Subcutaneous adipose tissue (tissue), 4 donors: ENCODE results near the gene PRSS3. TPM values are rescaled to one million over a fixed set of nuclear protein-coding genes. Genes with fewer than 3 reads are reported as not detected.

Source experiments
- total RNA-seq, 4 donors: library from RNA; depleted of rRNA; stranded (reverse); fragments of >200 nt; gene quantifications; one replicate each; pipeline ENCODE4 v1.1.0, GENCODE V29; 2016
- TF ChIP-seq, protein P1 (sequence below): fragments of 450-650 bp; IDR thresholded peaks from one replicate; pipeline ENCODE4 v1.5.1; 2016; ENCODE audit warnings: low read depth, mild to moderate bottlenecking, control low read depth, antibody characterized with exemption, moderate library complexity

Gene PRSS3
- total RNA-seq, 4 donors from 2014 or later = not detected

GRCh38 chr9:33765411-33765810 lies 29.9 kb upstream of the PRSS3 start:
- TF ChIP-seq, protein P1, sequence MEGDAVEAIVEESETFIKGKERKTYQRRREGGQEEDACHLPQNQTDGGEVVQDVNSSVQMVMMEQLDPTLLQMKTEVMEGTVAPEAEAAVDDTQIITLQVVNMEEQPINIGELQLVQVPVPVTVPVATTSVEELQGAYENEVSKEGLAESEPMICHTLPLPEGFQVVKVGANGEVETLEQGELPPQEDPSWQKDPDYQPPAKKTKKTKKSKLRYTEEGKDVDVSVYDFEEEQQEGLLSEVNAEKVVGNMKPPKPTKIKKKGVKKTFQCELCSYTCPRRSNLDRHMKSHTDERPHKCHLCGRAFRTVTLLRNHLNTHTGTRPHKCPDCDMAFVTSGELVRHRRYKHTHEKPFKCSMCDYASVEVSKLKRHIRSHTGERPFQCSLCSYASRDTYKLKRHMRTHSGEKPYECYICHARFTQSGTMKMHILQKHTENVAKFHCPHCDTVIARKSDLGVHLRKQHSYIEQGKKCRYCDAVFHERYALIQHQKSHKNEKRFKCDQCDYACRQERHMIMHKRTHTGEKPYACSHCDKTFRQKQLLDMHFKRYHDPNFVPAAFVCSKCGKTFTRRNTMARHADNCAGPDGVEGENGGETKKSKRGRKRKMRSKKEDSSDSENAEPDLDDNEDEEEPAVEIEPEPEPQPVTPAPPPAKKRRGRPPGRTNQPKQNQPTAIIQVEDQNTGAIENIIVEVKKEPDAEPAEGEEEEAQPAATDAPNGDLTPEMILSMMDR = no peak

DNA sequence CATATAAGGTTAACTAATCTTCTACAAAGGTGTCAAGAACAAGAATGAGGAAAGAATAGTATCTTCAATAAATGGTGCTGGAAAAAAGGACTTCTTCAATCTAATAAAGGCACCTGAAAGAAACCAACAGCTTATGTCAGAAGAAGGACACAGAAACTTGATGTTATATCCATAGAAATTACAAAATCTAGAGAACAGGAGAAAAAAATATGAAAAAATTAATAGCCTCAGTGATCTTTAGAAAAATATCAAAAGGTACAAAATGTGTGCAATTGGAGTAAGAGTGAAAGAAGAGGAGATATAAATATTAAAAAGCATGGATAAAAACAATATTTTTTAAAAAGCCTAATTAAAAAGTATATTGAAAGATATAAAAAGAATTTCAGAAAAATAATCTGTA lies 18.8 kb upstream of the PRSS3 start:
- TF ChIP-seq, protein P1 = no peak

- TF ChIP-seq, protein P1 = no peak
These were observed 16.5 kb upstream of the PRSS3 start for GRCh38 chr9:33778700-33779351.

- TF ChIP-seq, protein P1 = no peak
These were observed 15.1 kb upstream of the PRSS3 start for GRCh38 chr9:33780276-33780675.

- TF ChIP-seq, protein P1 = no peak
These were observed 13.6 kb upstream of the PRSS3 start for GRCh38 chr9:33781736-33782135.

GRCh38 chr9:33782395-33783152 lies 12.8 kb upstream of the PRSS3 start:
- TF ChIP-seq, protein P1 = no peak

DNA sequence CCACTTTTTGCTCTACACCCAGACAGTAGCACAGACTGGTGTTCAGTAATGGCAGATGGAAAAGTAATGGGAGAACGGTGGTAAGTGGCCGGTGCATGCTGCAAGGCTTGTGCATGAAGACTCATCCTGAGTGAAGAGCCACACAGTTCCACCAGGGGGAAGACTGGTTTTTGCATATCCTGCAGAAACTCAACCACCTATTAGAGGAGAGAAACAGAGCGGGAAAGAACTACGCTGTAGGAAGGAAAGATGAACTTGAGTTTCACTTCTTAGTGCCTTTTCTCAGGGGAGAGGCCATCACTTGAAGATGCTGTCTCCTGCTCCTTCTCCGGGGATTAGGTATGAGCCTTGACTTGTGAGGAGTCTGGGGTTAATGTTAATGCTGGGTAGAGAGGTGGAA lies 9.4 kb upstream of the PRSS3 start:
- TF ChIP-seq, protein P1 = no peak
